ENCODE results near the gene MCTP2.

The MCTP2 gene

DNA sequence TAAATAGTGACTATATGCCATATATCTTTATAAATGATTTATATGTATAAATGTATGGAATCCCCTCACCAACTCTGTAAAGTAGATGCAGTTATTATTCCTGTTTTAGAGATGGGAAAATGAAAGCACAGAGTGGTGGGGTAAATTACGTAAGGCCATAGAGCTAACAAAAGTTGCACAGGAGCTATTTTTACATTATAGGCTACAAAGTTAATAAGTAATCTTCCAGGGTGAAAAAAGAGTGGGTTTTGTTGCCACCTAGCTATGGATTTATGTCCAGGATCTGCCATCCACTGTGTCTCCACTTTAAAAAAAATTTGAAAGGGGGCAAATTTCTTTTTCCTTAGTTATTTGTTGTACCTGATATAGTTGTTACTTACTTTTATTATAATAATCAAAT is 235.7 kb downstream of the MCTP2 start:
- TF ChIP-seq REST (IDR thresholded peaks at IDR 0.05; ENCODE audit: insufficient replicate concordance, low read depth) (no peak), GABPA (IDR thresholded peaks at IDR 0.05; ENCODE audit: low read depth) (no peak), POLR2AphosphoS5 (IDR thresholded peaks at IDR 0.05; ENCODE audit: low read depth) (no peak), CTCF (IDR thresholded peaks at IDR 0.05; ENCODE audit: insufficient read depth, low read length) (no peak), SPI1 (IDR thresholded peaks at IDR 0.05; ENCODE audit: borderline replicate concordance, low read depth) (no peak)
- Histone ChIP-seq H3K27ac (replicated peaks) (no peak overlapping the region), H3K27me3 (ENCODE audit: insufficient read depth, poor library complexity, severe bottlenecking) (no peaks in the 10 kb centered on the region), H3K4me3 (replicated peaks; ENCODE audit: insufficient read depth, low read length) (no peak overlapping the region)
- DNase-seq (ENCODE audit: low read depth in 1 of 2, low spot score in 1 of 2) = no peak

- TF ChIP-seq SPI1 (IDR thresholded peaks at IDR 0.05; ENCODE audit: borderline replicate concordance, low read depth) (no peak), POLR2AphosphoS5 (IDR thresholded peaks at IDR 0.05; ENCODE audit: low read depth) (no peak), GABPA (IDR thresholded peaks at IDR 0.05; ENCODE audit: low read depth) (no peak), CTCF (IDR thresholded peaks at IDR 0.05; ENCODE audit: insufficient read depth, low read length) (no peak), REST (IDR thresholded peaks at IDR 0.05; ENCODE audit: insufficient replicate concordance, low read depth) (no peak)
- Histone ChIP-seq H3K27ac (replicated peaks) (no peak overlapping the region), H3K27me3 (ENCODE audit: insufficient read depth, poor library complexity, severe bottlenecking) (no peaks in the 10 kb centered on the region), H3K4me3 (replicated peaks; ENCODE audit: insufficient read depth, low read length) (no peak overlapping the region)
- no peak for DNase-seq (ENCODE audit: low read depth in 1 of 2, low spot score in 1 of 2)
Observed at GRCh38 chr15:94470492-94470891, 239.1 kb downstream of the MCTP2 start.

- Histone ChIP-seq H3K4me3 (replicated peaks; ENCODE audit: insufficient read depth, low read length) (no peak overlapping the region), H3K27ac (replicated peaks) (no peak overlapping the region), H3K27me3 (ENCODE audit: insufficient read depth, poor library complexity, severe bottlenecking) (no peaks in the 10 kb centered on the region)
- no peak for TF ChIP-seq CTCF (IDR thresholded peaks at IDR 0.05; ENCODE audit: insufficient read depth, low read length)
- TF ChIP-seq GABPA (IDR thresholded peaks at IDR 0.05; ENCODE audit: low read depth) = no peak
- TF ChIP-seq SPI1 (IDR thresholded peaks at IDR 0.05; ENCODE audit: borderline replicate concordance, low read depth) = no peak
- no peak for TF ChIP-seq REST (IDR thresholded peaks at IDR 0.05; ENCODE audit: insufficient replicate concordance, low read depth)
- no peak for TF ChIP-seq POLR2AphosphoS5 (IDR thresholded peaks at IDR 0.05; ENCODE audit: low read depth)
- DNase-seq (ENCODE audit: low read depth in 1 of 2, low spot score in 1 of 2) = no peak
Observed at GRCh38 chr15:94476686-94477085, 245.3 kb downstream of the MCTP2 start.
